ENCODE results near the gene TMEM123.

DNA sequence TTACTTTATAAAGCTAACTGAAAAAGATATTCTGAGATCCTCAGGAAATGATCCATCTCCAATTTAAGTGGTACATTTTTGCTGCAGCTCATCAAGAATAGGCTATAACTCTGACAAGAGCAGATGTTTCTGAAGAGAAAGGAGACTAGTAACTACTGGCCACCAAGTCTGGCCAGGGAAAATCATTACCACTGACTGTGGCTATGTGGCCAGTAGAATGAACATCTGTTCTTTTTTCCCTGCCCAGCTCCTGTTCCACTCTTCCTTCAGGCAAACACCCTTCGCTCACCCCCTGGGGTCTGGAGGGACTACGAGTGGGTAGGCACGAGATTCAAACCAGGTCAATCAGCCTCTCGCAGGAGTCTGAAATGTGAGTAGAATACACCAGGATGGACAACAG, 23.9 kb downstream of the TMEM123 start:
- no peak for TF ChIP-seq TEAD4 (IDR thresholded peaks at IDR 0.05)
- TF ChIP-seq, protein P1, sequence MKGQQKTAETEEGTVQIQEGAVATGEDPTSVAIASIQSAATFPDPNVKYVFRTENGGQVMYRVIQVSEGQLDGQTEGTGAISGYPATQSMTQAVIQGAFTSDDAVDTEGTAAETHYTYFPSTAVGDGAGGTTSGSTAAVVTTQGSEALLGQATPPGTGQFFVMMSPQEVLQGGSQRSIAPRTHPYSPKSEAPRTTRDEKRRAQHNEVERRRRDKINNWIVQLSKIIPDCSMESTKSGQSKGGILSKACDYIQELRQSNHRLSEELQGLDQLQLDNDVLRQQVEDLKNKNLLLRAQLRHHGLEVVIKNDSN (IDR thresholded peaks at IDR 0.05), result no peak
- TF ChIP-seq FOXM1 (IDR thresholded peaks at IDR 0.05; ENCODE audit: borderline replicate concordance, low read depth), result no peak
- TF ChIP-seq, protein P2, sequence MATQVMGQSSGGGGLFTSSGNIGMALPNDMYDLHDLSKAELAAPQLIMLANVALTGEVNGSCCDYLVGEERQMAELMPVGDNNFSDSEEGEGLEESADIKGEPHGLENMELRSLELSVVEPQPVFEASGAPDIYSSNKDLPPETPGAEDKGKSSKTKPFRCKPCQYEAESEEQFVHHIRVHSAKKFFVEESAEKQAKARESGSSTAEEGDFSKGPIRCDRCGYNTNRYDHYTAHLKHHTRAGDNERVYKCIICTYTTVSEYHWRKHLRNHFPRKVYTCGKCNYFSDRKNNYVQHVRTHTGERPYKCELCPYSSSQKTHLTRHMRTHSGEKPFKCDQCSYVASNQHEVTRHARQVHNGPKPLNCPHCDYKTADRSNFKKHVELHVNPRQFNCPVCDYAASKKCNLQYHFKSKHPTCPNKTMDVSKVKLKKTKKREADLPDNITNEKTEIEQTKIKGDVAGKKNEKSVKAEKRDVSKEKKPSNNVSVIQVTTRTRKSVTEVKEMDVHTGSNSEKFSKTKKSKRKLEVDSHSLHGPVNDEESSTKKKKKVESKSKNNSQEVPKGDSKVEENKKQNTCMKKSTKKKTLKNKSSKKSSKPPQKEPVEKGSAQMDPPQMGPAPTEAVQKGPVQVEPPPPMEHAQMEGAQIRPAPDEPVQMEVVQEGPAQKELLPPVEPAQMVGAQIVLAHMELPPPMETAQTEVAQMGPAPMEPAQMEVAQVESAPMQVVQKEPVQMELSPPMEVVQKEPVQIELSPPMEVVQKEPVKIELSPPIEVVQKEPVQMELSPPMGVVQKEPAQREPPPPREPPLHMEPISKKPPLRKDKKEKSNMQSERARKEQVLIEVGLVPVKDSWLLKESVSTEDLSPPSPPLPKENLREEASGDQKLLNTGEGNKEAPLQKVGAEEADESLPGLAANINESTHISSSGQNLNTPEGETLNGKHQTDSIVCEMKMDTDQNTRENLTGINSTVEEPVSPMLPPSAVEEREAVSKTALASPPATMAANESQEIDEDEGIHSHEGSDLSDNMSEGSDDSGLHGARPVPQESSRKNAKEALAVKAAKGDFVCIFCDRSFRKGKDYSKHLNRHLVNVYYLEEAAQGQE (IDR thresholded peaks at IDR 0.05; ENCODE audit: low read depth), result no peak
- TF ChIP-seq CEBPB (IDR thresholded peaks at IDR 0.05), result no peak
- TF ChIP-seq, protein P3, sequence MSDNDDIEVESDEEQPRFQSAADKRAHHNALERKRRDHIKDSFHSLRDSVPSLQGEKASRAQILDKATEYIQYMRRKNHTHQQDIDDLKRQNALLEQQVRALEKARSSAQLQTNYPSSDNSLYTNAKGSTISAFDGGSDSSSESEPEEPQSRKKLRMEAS (IDR thresholded peaks at IDR 0.05), result no peak
- no peak for TF ChIP-seq CREB1 (IDR thresholded peaks at IDR 0.05; ENCODE audit: low read depth)
- TF ChIP-seq NFIC (IDR thresholded peaks at IDR 0.05), result no peak

All from Ishikawa (cell line).